ENCODE data around the gene LRFN3. TPM values are rescaled to one million over a fixed set of nuclear protein-coding genes. Genes with fewer than 3 reads are reported as not detected.
"Not testable (repeated sequence)": the region's sequence is repeated elsewhere in the genome, so short reads cannot be mapped to it uniquely, and the experiment has no call there.

Gene LRFN3
- total RNA-seq, 2 experiments from 2014 or later: 2.8 to 6.0 TPM

- DNase-seq (ENCODE audit: low spot score): no peak
- Histone ChIP-seq H3K9me3 (ENCODE audit: low read length) (no peaks in the 10 kb centered on the region), H3K79me2 (ENCODE audit: insufficient read depth, low read depth, low read length) (no peaks in the 10 kb centered on the region), H3K9me2 (ENCODE audit: insufficient read depth, low read length) (no peaks in the 10 kb centered on the region), H3K36me3 (ENCODE audit: insufficient read depth, low read length) (no peaks in the 10 kb centered on the region), H4K20me1 (ENCODE audit: insufficient read depth, low read length) (no peaks in the 10 kb centered on the region), H3K4me2 (ENCODE audit: low read length) (no peak overlapping the region), H3K27ac (ENCODE audit: low read depth, low read length, poor library complexity, severe bottlenecking) (no peak overlapping the region), H3K4me1 (ENCODE audit: insufficient read depth, low read length, poor library complexity, severe bottlenecking) (no peaks in the 10 kb centered on the region), H3K4me3 (ENCODE audit: low read depth, low read length, poor library complexity, severe bottlenecking) (no peak overlapping the region), H2AFZ (ENCODE audit: low read length) (no peak overlapping the region)
- intact Hi-C loops (cut with micrococcal nuclease; ENCODE audit: unreplicated experiment): no loop called here
- CTCF ChIA-PET (ENCODE audit: unreplicated experiment): no interaction called here
- TF ChIP-seq EZH2phosphoT487 (IDR thresholded peaks at IDR 0.05; ENCODE audit: borderline replicate concordance, low read depth, low read length): no peak
- no peak for TF ChIP-seq CTCF (conservative IDR thresholded peaks at IDR 0.05; ENCODE audit: low read length)
- BruUV-seq (replicated peaks): no TSS peak
- POLR2A ChIA-PET: no interaction called here
Observed at GRCh38 chr19:35978832-35979365, 42.7 kb downstream of the LRFN3 start.

GRCh38 chr19:35980997-35981396 lies 44.8 kb downstream of the LRFN3 start:
- H3K4me1 ChIP-seq (ENCODE audit: insufficient read depth, low read length, poor library complexity, severe bottlenecking): not testable (repeated sequence)

GRCh38 chr19:35983177-35983576 lies 47.0 kb downstream of the LRFN3 start:
- Histone ChIP-seq H3K36me3 (ENCODE audit: insufficient read depth, low read length) (no peaks in the 10 kb centered on the region), H4K20me1 (ENCODE audit: insufficient read depth, low read length) (no peaks in the 10 kb centered on the region), H3K4me1 (ENCODE audit: insufficient read depth, low read length, poor library complexity, severe bottlenecking) (peaks cover 5% of the 10 kb centered on the region), H3K9me3 (ENCODE audit: low read length) (no peaks in the 10 kb centered on the region), H2AFZ (ENCODE audit: low read length) (no peak overlapping the region), H3K27ac (ENCODE audit: low read depth, low read length, poor library complexity, severe bottlenecking) (no peak overlapping the region), H3K4me2 (ENCODE audit: low read length) (no peak overlapping the region), H3K79me2 (ENCODE audit: insufficient read depth, low read depth, low read length) (no peaks in the 10 kb centered on the region), H3K9me2 (ENCODE audit: insufficient read depth, low read length) (no peaks in the 10 kb centered on the region), H3K4me3 (ENCODE audit: low read depth, low read length, poor library complexity, severe bottlenecking) (no peak overlapping the region)
- POLR2A ChIA-PET: no interaction called here
- no TSS peak for BruUV-seq (replicated peaks)
- DNase-seq (ENCODE audit: low spot score): no peak
- CTCF ChIA-PET (ENCODE audit: unreplicated experiment): interaction anchor here (0.6 kb wide), 1 partner anchor 144 kb away, joined by 8 read pairs; no protein-coding TSS in a partner anchor
- intact Hi-C loops (cut with micrococcal nuclease; ENCODE audit: unreplicated experiment): no loop called here
- TF ChIP-seq CTCF (conservative IDR thresholded peaks at IDR 0.05; ENCODE audit: low read length): no peak
- TF ChIP-seq EZH2phosphoT487 (IDR thresholded peaks at IDR 0.05; ENCODE audit: borderline replicate concordance, low read depth, low read length): no peak

More at GRCh38 chr19:35980997-35981396, 44.8 kb downstream of the LRFN3 start:
- H3K27ac ChIP-seq (ENCODE audit: low read depth, low read length, poor library complexity, severe bottlenecking); CTCF ChIA-PET (ENCODE audit: unreplicated experiment); DNase-seq (ENCODE audit: low spot score); H3K79me2 ChIP-seq (ENCODE audit: insufficient read depth, low read depth, low read length); H3K4me2 ChIP-seq (ENCODE audit: low read length); H3K9me3 ChIP-seq (ENCODE audit: low read length); H3K36me3 ChIP-seq (ENCODE audit: insufficient read depth, low read length); H2AFZ ChIP-seq (ENCODE audit: low read length); BruUV-seq (replicated peaks); intact Hi-C loops (cut with micrococcal nuclease; ENCODE audit: unreplicated experiment); H3K4me3 ChIP-seq (ENCODE audit: low read depth, low read length, poor library complexity, severe bottlenecking); POLR2A ChIA-PET; H3K9me2 ChIP-seq (ENCODE audit: insufficient read depth, low read length); H4K20me1 ChIP-seq (ENCODE audit: insufficient read depth, low read length): not testable (repeated sequence)

Data from OCI-LY7 (cell line).